DOHH2 (cell line): ENCODE measurements around the gene STAG2.

Experiments used
- EZH2phosphoT487 ChIP-seq: fragments of 200-600 bp; sonication (generic); IDR thresholded peaks from 2 replicates; pipeline ENCODE4 v1.6.1; 2017; ENCODE audit warnings: borderline replicate concordance, mild to moderate bottlenecking, antibody characterized with exemption, low read length, moderate library complexity, mixed read lengths
- TF ChIP-seq, protein P1 (sequence below): fragments of 200-600 bp; sonication (generic); IDR thresholded peaks from one replicate; pipeline ENCODE4 v1.5.1; 2014; ENCODE audit warnings: antibody characterized with exemption, mild to moderate bottlenecking, low read depth, low read length; ENCODE audit not compliant: poor library complexity, severe bottlenecking

DNA sequence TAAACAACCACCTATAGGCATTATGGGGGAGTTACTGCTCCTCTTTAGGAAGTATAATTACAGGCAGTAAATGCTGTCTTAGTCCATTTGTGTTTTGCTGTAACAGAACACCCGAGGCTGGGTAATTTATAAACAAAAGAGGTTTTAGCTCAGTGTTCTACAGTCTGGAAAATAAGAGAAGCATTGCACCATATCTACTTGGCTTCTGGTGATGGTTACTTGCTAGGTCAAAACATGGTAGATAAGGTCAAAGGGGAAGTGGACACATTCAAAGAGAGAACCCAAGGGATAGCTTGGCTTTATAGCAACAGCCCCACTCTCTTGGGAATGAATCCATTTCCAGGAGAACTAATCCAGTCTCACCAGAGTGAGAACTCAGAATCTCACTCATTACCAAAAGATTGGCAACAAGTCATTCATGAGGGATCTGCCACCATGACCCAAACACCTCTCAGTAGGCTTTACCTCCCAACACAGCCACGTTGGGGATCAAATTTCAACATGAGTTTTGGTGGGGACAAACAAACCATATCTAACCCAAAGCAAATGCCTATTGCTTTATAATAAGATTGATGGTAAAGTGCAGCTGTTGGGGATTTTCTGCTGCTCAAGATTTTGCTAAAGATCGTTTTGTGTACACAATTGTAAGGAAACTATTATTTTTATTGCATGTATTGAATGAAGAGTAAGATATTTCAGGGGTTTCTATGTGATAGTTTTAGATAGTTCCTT, 32.6 kb downstream of the STAG2 start:
- no peak for TF ChIP-seq EZH2phosphoT487
- TF ChIP-seq, protein P1, sequence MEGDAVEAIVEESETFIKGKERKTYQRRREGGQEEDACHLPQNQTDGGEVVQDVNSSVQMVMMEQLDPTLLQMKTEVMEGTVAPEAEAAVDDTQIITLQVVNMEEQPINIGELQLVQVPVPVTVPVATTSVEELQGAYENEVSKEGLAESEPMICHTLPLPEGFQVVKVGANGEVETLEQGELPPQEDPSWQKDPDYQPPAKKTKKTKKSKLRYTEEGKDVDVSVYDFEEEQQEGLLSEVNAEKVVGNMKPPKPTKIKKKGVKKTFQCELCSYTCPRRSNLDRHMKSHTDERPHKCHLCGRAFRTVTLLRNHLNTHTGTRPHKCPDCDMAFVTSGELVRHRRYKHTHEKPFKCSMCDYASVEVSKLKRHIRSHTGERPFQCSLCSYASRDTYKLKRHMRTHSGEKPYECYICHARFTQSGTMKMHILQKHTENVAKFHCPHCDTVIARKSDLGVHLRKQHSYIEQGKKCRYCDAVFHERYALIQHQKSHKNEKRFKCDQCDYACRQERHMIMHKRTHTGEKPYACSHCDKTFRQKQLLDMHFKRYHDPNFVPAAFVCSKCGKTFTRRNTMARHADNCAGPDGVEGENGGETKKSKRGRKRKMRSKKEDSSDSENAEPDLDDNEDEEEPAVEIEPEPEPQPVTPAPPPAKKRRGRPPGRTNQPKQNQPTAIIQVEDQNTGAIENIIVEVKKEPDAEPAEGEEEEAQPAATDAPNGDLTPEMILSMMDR, result no peak
